Trophoblast cell (in vitro differentiated cells and primary cell): ENCODE data around the gene TEKTIP1.

ENCODE experiments used
- DNase-seq, 2 donors: peaks; one replicate each; pipeline ENCODE4 v3.0.0-alpha.2; 2016
- H2AFZ ChIP-seq: 2 replicates; pipeline ENCODE4 v1.6.1; 2013; ENCODE audit warnings: low read length, moderate library complexity, mild to moderate bottlenecking; ENCODE audit not compliant: insufficient read depth, poor library complexity
- H2AK5ac ChIP-seq: 2 replicates; pipeline ENCODE4 v1.6.1; 2013; ENCODE audit warnings: mild to moderate bottlenecking, low read length
- H2BK120ac ChIP-seq: 2 replicates; pipeline ENCODE4 v1.6.1; 2013; ENCODE audit warnings: low read length, mild to moderate bottlenecking, moderate library complexity; ENCODE audit not compliant: insufficient read depth, poor library complexity
- H2BK12ac ChIP-seq: 2 replicates; pipeline ENCODE4 v1.6.1; 2013; ENCODE audit warnings: mild to moderate bottlenecking, low read length, moderate library complexity
- H2BK5ac ChIP-seq: 2 replicates; pipeline ENCODE4 v1.6.1; 2013; ENCODE audit warnings: low read length, low read depth, moderate library complexity, mild to moderate bottlenecking; ENCODE audit not compliant: poor library complexity
- H3K14ac ChIP-seq: 2 replicates; pipeline ENCODE4 v1.6.1; 2013; ENCODE audit warnings: mild to moderate bottlenecking, low read length
- H3K18ac ChIP-seq: 2 replicates; pipeline ENCODE4 v1.6.1; 2013; ENCODE audit warnings: mild to moderate bottlenecking, low read length
- H3K23ac ChIP-seq: 2 replicates; pipeline ENCODE4 v1.6.1; 2013; ENCODE audit warnings: low read length
- H3K27ac ChIP-seq: 2 replicates; pipeline ENCODE4 v1.5.1; 2013; ENCODE audit warnings: low read depth, mild to moderate bottlenecking, inconsistent platforms, low read length, moderate library complexity
- H3K27me3 ChIP-seq: 2 replicates; pipeline ENCODE4 v1.6.1; 2013; ENCODE audit warnings: inconsistent platforms, mild to moderate bottlenecking, low read length, moderate library complexity; ENCODE audit not compliant: insufficient read depth
- H3K36me3 ChIP-seq, 2 experiments: 1 replicate in 1 of 2; 2 replicates in 1 of 2; pipeline ENCODE4 v1.6.1; 2013; ENCODE audit warnings: low read length in 2 of 2, mild to moderate bottlenecking in 2 of 2, moderate library complexity in 1 of 2; ENCODE audit not compliant: insufficient read depth in 2 of 2, control insufficient read depth in 1 of 2
- H3K4ac ChIP-seq: 2 replicates; pipeline ENCODE4 v1.6.1; 2013; ENCODE audit warnings: low read depth, mild to moderate bottlenecking, low read length, moderate library complexity
- H3K4me1 ChIP-seq, 2 experiments: 1 replicate in 1 of 2; 2 replicates in 1 of 2; pipeline ENCODE4 v1.6.1; 2013; ENCODE audit warnings: low read length in 2 of 2, mild to moderate bottlenecking in 2 of 2, moderate library complexity in 1 of 2; ENCODE audit not compliant: insufficient read depth in 2 of 2, control insufficient read depth in 1 of 2
- H3K4me2 ChIP-seq: 2 replicates; pipeline ENCODE4 v1.6.1; 2013; ENCODE audit warnings: inconsistent platforms, mild to moderate bottlenecking, low read length, moderate library complexity
- H3K4me3 ChIP-seq: 2 replicates; pipeline ENCODE4 v1.5.1; 2013; ENCODE audit warnings: mild to moderate bottlenecking, low read depth, low read length, inconsistent platforms
- H3K79me1 ChIP-seq: one replicate; pipeline ENCODE4 v1.6.1; 2013; ENCODE audit warnings: low read length
- H3K79me2 ChIP-seq: 2 replicates; pipeline ENCODE4 v1.6.1; 2013; ENCODE audit warnings: low read length, mild to moderate bottlenecking; ENCODE audit not compliant: control insufficient read depth, insufficient read depth, poor library complexity
- H3K9ac ChIP-seq: 2 replicates; pipeline ENCODE4 v1.6.1; 2013; ENCODE audit warnings: mild to moderate bottlenecking, low read length
- H3K9me3 ChIP-seq: 2 replicates; pipeline ENCODE4 v1.6.1; 2013; ENCODE audit warnings: low read depth, mild to moderate bottlenecking, control low read depth, inconsistent platforms, low read length; ENCODE audit not compliant: insufficient read depth
- H4K12ac ChIP-seq: 2 replicates; pipeline ENCODE4 v1.6.1; 2013; ENCODE audit warnings: low read depth, mild to moderate bottlenecking, low read length, moderate library complexity
- H4K8ac ChIP-seq: 2 replicates; pipeline ENCODE4 v1.6.1; 2013; ENCODE audit warnings: low read depth, mild to moderate bottlenecking, low read length, moderate library complexity
- H4K91ac ChIP-seq: one replicate; pipeline ENCODE4 v1.6.1; 2013; ENCODE audit warnings: low read depth, mild to moderate bottlenecking, low read length, moderate library complexity
- WGBS: extraction: QIAGEN DNeasy Blood & Tissue Kit; methylation state at CpG from one replicate; pipeline ENCODE4 v1.1.7; 2013; ENCODE audit warnings: missing lambda C conversion rate; ENCODE audit not compliant: insufficient read length, insufficient coverage; ENCODE audit errors: extremely low coverage; 5-methylcytosine and 5-hydroxymethylcytosine counted together

TEKTIP1 gene

DNA sequence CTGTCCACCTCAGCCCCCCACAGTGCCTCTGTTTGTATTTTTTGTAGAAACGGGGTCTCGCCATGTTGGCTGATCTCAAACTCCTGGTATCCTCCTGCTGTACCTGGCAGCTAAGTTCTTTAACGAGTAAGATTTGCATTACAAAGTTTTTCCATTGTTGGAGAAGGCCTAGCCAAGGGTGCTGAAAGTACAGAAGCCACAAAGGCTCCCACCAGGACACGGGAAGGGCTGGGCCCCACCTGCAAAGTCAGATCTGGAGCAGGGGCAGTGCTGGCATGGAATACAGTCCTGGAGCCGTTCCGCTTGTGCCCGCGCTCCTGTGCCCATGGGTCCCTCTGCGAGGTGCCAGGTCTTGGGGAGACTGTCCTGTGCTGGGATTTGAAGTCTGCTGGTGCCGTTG, 20.7 kb upstream of the TEKTIP1 start:
- Histone ChIP-seq H2BK12ac (no peak overlapping the region), H4K91ac (no peak overlapping the region), H4K8ac (no peak overlapping the region), H2BK120ac (no peak overlapping the region), H3K18ac (no peak overlapping the region), H3K4me1 (peaks cover 20 to 36% of the 10 kb centered on the region in 2 experiments), H3K36me3 (peaks cover 53 to 55% of the 10 kb centered on the region in 2 experiments), H3K9ac (no peak overlapping the region), H3K9me3 (peaks cover 3% of the 10 kb centered on the region), H3K4ac (peak overlapping the region; percentile 47), H3K79me2 (peaks cover 18% of the 10 kb centered on the region), H3K27ac (no peak overlapping the region), H3K4me2 (no peak overlapping the region), H3K79me1 (peaks cover 4% of the 10 kb centered on the region), H4K12ac (no peak overlapping the region), H2AFZ (no peak overlapping the region), H3K4me3 (no peak overlapping the region), H2BK5ac (no peak overlapping the region), H3K23ac (no peak overlapping the region), H3K27me3 (no peaks in the 10 kb centered on the region), H2AK5ac (no peak overlapping the region), H3K14ac (no peak overlapping the region)
- no CpG with 5 or more reads among the region's 10 CpGs for WGBS
- DNase-seq: no peak

DNA sequence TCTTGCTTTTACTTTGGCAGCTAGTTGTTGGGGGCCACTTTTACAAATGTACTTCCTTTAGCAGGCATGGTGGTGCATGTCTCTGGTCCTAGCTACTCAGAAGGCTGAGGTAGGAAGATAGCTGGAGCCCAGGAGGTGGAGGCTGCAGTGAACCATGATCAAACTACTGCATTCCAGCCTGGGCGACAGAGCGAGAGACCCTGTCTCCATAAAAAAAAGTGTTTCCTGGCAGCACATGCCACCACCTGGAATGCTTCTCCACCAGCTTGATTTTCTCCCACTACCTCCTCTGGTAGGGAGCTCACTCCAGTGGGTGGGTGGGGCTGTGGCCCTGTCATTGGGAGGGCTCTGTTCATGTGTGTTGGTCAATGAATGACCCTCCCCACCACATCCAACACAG, 20.3 kb upstream of the TEKTIP1 start:
- no peak overlapping the region for H2AK5ac ChIP-seq
- no peak overlapping the region for H4K91ac ChIP-seq
- H3K4me3 ChIP-seq: no peak overlapping the region
- no peak overlapping the region for H3K18ac ChIP-seq
- no peak overlapping the region for H2BK120ac ChIP-seq
- peaks cover 54 to 55% of the 10 kb centered on the region in 2 experiments for H3K36me3 ChIP-seq
- no peaks in the 10 kb centered on the region for H3K27me3 ChIP-seq
- peaks cover 3% of the 10 kb centered on the region for H3K9me3 ChIP-seq
- H2BK12ac ChIP-seq: no peak overlapping the region
- no peak overlapping the region for H3K14ac ChIP-seq
- peaks cover 20 to 36% of the 10 kb centered on the region in 2 experiments for H3K4me1 ChIP-seq
- no peak overlapping the region for H4K12ac ChIP-seq
- H3K9ac ChIP-seq: no peak overlapping the region
- no peak for DNase-seq
- no peak overlapping the region for H3K27ac ChIP-seq
- no peak overlapping the region for H3K4me2 ChIP-seq
- no peak overlapping the region for H3K23ac ChIP-seq
- H2BK5ac ChIP-seq: no peak overlapping the region
- H3K79me1 ChIP-seq: peaks cover 4% of the 10 kb centered on the region
- no CpG with 5 or more reads among the region's 2 CpGs for WGBS
- H3K79me2 ChIP-seq: peaks cover 17% of the 10 kb centered on the region
- no peak overlapping the region for H2AFZ ChIP-seq
- H3K4ac ChIP-seq: peak overlapping the region; percentile 47
- no peak overlapping the region for H4K8ac ChIP-seq

DNA sequence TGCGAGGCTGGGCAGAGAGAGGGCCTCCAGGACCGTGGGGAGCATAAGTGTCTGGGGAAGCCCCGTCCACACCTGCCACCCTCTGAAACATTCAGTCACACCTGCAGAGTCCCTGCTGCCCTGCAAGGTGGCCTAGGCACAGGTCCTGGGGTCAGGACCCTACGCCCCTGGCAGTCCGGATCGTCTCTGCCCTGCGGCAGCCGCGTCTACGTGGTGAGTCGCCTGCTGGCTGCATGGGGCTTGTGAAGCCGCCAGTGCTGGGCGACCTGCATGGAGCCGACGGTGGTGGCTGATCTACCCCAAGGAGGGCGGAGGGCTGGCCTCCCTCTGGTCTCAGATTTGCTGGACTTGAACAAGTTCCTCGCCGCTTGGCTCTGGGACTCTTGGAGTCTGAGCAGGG, 19.8 kb upstream of the TEKTIP1 start:
- H3K14ac ChIP-seq: no peak overlapping the region
- no peak overlapping the region for H4K91ac ChIP-seq
- H3K79me1 ChIP-seq: peaks cover 4% of the 10 kb centered on the region
- H4K8ac ChIP-seq: no peak overlapping the region
- H3K4ac ChIP-seq: no peak overlapping the region
- no peak overlapping the region for H3K23ac ChIP-seq
- peaks cover 54 to 56% of the 10 kb centered on the region in 2 experiments for H3K36me3 ChIP-seq
- H3K4me3 ChIP-seq: no peak overlapping the region
- H3K18ac ChIP-seq: no peak overlapping the region
- no peak overlapping the region for H3K4me2 ChIP-seq
- no peak overlapping the region for H3K9ac ChIP-seq
- H2BK120ac ChIP-seq: no peak overlapping the region
- H3K27me3 ChIP-seq: no peaks in the 10 kb centered on the region
- no CpG with 5 or more reads among the region's 18 CpGs for WGBS
- no peak overlapping the region for H2AFZ ChIP-seq
- peak; percentile 90 to 92 for DNase-seq
- H3K9me3 ChIP-seq: peaks cover 3% of the 10 kb centered on the region
- no peak overlapping the region for H2AK5ac ChIP-seq
- H3K27ac ChIP-seq: no peak overlapping the region
- peaks cover 15% of the 10 kb centered on the region for H3K79me2 ChIP-seq
- H2BK5ac ChIP-seq: no peak overlapping the region
- H3K4me1 ChIP-seq: peaks cover 20 to 33% of the 10 kb centered on the region in 2 experiments
- H4K12ac ChIP-seq: no peak overlapping the region
- H2BK12ac ChIP-seq: no peak overlapping the region

DNA sequence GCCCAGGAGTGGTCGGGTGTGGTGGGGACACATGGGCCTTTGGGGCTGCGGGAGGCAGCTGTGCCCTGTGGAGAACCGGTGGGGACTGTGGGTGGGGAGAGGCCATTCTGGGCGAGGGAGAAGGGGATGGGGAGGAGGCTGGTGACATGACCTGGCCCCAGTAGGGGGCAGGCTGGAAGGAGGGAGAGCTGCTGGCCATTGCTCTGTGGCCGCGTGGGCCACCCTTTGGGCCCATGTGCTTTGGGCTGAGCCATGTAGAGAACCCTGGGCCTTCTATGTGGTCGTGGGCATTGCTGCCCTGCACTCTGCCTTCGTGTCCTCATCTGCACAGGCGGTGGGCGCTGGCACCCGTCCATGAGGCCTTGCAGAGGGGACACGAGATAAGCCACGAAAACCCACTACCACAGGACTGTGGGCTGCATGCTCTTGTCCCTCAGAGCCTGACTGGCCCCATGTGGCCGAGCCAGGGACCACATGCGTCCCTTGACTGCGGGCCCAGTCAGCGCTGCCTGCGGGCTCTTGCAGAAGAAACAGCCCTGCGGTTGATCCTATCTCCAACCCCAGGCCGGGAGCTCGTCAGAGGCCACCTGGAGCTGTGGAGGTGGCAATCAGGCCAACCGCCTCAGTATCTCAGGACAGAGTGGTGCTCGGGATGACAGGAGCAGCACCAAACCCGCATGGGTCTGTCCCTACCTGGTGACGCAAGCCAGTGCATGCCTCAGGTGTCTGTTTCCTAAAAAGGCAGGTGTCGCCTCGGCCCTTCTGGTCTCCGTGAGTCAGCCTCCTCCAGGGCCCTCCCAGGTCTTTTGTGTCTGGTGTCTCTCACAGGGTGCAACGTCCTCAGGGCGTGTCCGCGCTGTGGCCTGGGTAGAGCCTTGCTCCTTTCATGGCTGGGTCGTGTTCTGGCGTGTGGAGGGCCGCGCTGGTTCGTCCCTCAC, 18.5 kb upstream of the TEKTIP1 start:
- Histone ChIP-seq H3K18ac (peak overlapping the region; percentile 58), H3K23ac (no peak overlapping the region), H3K9ac (peak overlapping the region; percentile 48), H2AFZ (no peak overlapping the region), H2BK12ac (peak overlapping the region; percentile 7), H3K9me3 (peaks cover 3% of the 10 kb centered on the region), H4K91ac (peak overlapping the region; percentile 76), H3K36me3 (peaks cover 55 to 62% of the 10 kb centered on the region in 2 experiments), H3K4ac (peak overlapping the region; percentile 61), H3K27me3 (no peaks in the 10 kb centered on the region), H3K79me1 (peaks cover 4% of the 10 kb centered on the region), H3K14ac (peak overlapping the region; percentile 37), H3K4me2 (no peak overlapping the region), H3K4me3 (no peak overlapping the region), H4K8ac (peak overlapping the region; percentile 52), H2BK5ac (peak overlapping the region; percentile 43), H4K12ac (no peak overlapping the region), H3K79me2 (peaks cover 13% of the 10 kb centered on the region), H3K27ac (peak overlapping the region; percentile 78), H2AK5ac (peak overlapping the region; percentile 56), H3K4me1 (peaks cover 20 to 32% of the 10 kb centered on the region in 2 experiments), H2BK120ac (no peak overlapping the region)
- DNase-seq: peak; percentile 100
- no CpG with 5 or more reads among the region's 37 CpGs for WGBS
